NCI-H1092 treated with DMSO at 0.1 percent for 48 hours (cell line): ENCODE results near the gene CDK11A.
"Not testable (repeated sequence)": the region's sequence is repeated elsewhere in the genome, so short reads cannot be mapped to it uniquely, and the experiment has no call there.

Source experiments
- DNase-seq: peaks from one replicate; lab custom pipeline; 2025; lab: John Stamatoyannopoulos, UW

Gene CDK11A

DNA sequence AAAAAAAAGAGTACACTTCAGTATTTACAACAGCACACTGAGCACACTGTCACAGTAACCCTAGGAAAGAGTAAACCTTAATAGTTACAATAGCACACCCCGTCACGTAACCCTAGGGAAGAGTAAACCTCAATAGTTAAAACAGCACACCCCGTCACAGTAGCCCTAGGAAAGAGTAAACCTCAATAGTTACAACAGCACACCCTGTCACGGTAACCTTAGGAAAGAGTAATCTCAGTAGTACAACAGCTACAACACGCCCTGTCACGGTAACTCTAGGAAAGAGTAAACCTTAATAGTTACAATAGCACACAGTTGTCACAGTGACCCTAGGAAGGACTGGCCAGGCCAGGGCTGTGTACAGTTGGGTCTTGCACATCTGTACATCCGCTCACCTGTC lies 3.0 kb downstream of the CDK11A start:
- no peak for DNase-seq

- not testable (repeated sequence) for DNase-seq
Observed at GRCh38 chr1:1715109-1715883, 8.9 kb downstream of the CDK11A start.

DNA sequence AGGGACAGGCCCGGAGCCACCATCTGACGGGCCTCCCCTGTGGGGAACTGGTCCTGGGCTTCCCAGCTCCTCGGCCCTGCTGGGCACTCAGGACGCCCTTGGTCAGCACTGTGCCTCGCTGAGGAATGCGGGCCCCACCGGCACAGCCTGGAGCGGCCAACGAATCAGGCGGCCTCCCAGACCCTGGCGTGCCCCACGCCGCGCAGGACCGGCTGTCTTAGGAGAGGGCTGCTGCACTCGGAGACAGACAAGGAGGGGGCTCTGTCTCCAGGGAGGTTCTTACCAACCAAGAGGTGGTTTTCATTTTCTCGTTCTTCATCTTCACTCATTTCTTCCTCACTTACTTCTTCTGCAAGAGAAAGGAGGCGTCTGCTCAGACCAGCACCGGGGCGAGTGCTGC lies 16.3 kb downstream of the CDK11A start:
- DNase-seq = not testable (repeated sequence)

GRCh38 chr1:1707241-1707640 lies 16.9 kb downstream of the CDK11A start:
- DNase-seq = not testable (repeated sequence)

DNA sequence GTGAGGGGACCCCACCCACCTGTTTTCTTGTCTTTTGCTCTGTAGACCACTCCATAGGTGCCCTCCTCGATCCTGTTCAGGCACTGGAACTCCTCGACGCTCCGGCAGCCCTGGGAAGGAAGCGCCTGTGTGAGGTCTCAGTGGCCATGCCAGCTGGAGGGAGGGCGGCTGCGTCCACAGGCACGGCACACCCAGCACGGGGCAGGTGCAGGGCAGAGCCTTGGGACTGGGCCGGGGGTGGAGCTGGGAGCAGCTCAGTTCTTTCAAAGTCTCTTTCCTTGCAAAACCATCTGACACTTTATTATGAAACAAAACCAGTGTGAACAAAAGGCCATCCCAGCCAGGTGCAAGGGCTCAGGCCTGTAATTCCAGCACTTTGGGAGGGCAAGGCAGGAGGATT lies 18.5 kb downstream of the CDK11A start:
- not testable (repeated sequence) for DNase-seq

DNA sequence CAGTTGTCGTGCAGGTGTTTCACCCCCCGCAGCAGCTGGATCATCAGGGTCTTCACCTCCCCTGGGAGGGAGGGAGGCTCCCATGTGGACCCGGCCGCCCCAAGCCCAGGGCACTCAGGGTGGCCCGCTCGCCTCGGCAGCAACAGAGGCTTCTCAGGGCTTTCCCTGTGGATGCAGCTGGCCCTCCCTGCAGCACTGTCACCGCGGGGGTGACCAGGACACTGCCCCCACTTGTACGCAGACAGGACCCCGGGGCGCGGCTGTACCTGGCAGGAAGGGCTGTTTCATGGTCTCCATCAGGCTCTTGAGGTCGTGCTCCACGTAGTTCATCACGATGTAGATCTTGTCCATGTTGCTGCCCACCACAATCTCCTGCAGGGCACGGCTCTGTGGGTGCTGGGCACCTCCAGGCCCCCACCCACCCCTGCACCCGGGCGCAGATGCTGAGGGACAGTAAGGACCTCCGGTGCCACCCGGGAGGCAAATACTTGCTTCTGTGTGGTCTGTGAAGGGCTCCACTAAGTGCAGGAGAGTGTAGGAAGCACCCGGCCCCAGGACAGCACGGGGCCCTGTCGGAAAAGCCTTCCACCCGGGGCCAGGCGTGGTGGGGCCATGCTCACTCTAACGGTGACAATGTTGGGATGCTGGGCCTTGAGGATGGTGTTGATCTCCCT lies 19.7 kb downstream of the CDK11A start:
- DNase-seq = not testable (repeated sequence)

DNA sequence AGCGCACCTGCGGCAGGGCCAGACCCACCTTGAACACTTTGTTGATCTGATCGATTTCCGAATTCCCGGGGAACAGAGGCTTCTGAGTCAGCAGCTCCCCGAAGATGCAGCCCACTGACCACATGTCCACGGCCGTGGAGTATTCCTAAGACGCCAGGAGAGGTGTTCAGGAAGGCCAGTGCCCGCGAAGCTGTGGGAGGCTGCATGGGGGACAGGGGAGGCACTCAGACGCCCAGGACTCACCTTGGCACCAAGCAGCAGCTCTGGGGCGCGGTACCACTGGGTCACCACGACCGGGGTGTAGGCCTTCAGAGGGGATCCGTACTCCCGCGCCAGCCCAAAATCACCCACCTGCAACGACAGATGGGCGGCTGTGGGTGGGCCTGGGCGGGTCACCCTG lies 20.4 kb downstream of the CDK11A start:
- DNase-seq = no peak

DNA sequence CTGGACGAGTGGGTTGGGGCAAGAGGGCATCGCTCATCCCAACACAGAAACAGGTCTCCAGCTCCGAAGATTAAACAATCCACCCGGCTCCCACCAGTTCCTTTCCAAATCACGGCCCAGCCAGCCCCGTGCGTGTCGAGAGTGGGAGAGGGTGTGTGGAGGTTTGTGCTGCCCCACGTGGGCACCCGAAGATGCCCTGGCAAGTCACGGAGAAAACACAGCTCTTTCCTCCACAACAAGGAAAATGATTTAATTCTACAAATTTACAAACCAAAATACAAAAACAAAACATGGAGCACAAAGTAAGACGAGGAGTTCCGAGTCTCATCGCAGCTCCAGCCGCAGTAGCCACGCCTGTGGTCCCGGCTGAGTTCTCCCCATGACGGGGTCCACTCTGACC lies 21.7 kb downstream of the CDK11A start:
- DNase-seq = not testable (repeated sequence)

GRCh38 chr1:1700557-1700956 lies 23.6 kb downstream of the CDK11A start:
- not testable (repeated sequence) for DNase-seq

DNA sequence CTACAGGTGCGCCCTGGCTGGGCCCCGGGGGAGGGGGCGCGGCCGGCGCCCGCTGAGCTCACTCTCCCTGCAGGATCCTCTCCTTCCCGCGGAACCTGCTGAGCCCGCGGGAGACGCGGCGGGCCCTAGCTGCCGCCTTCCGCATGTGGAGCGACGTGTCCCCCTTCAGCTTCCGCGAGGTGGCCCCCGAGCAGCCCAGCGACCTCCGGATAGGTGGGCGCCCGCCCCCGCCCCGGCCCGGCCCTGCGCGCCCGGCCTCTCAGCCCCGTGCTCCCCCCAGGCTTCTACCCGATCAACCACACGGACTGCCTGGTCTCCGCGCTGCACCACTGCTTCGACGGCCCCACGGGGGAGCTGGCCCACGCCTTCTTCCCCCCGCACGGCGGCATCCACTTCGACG lies 24.1 kb downstream of the CDK11A start:
- DNase-seq = not testable (repeated sequence)

DNA sequence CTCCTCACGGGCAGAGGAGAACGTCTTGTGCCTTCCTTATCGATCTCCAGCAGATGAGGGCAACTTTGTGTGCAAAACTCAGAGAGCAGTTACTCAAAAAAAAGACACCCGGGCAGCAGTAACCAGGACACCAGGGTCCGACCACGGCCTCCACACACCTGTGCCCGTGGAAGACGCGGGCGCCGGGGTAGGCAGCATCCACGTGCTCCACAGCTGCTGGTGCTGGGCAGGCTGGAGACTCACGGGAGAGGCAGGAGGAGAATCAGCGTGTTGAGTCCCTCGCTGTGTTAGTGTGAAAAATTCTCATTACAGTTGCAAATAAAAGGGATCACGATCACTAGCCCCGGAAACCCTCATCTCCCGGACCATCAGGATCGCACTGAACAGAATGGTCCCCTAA lies 25.1 kb downstream of the CDK11A start:
- not testable (repeated sequence) for DNase-seq

DNA sequence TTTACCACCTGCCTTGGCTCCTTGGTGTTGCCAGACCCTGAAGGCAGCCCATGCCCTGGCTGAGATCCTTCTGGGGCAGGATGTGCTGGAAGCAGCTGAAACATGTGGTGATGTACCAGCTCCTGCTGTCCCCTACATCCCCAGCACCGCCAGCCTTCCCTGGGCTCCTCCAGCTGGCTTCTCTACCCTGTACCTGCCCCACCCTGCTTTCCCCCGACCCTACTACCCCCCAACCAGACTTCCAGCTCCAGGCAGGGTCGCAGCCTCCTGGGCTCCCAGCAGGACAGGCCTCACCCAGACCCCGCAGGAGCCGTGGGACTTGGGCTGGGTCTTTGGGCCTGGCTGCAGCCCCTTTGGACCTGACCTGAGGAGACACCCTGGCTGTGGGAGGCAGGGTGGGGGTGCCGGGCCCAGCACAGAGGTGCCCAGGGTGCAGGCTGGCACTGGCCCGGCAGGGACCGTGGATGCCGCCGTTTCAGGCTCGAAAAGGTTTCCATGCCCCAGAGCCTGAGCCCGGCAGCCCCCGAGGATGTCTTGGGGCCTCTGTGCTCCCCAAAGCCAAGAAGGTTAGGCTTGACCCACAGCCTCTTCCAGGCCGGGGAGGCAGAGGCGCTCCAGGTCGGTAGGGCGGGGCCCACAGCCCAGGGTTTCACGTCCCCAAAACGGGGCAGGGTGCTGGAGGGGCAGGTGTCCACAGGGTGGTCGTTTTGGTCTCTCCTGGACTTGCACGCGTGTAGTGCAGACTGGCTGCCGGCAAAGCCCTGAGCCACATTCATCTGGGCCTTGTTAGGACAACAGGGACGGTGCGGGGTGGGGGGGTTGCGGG lies 26.6 kb downstream of the CDK11A start:
- not testable (repeated sequence) for DNase-seq

DNA sequence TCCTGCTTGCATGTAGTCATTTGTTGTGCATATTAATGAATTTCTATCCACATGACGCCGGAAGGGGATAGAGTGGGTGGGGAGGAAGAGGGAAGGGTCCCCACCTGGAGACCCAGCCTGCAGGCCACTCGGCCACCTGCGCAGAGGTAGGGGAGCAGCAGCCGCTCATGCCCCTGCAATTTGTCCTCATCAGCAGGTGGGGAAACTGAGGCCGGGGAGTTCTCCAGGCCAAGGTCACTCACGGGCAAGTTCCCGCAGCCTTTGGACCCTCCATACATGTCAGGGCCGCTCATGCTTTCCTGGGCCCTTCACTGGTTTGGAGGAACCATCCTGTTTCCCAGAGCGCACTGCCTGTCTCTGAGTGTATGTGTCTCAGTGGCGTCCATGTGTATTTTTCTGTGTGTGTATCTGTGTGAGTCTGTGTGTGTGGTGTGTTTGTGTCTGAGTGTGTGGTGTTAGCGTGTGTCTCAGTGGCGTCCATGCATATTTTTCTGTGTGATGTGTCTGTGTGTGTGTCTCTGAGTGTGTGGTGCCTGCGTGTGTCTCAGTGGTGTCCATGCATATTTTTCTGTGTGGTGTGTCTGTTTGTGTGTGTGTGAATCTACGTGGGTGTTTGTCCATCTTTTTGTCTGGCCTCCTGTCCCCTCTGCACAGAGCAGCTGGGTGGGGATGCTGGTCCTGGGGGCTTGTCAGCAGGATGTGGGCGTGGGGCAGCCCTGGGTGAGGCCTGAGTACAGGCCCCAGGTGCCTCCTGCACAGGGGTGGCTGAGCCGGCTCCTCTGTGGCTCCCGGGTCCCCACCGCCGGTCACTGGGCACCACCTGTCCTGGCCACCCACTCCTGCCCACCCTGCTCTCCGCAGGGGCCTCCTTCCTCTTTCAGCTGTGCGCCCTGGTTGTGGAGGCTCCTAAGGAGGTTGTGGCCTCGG lies 27.5 kb downstream of the CDK11A start:
- DNase-seq = not testable (repeated sequence)

DNA sequence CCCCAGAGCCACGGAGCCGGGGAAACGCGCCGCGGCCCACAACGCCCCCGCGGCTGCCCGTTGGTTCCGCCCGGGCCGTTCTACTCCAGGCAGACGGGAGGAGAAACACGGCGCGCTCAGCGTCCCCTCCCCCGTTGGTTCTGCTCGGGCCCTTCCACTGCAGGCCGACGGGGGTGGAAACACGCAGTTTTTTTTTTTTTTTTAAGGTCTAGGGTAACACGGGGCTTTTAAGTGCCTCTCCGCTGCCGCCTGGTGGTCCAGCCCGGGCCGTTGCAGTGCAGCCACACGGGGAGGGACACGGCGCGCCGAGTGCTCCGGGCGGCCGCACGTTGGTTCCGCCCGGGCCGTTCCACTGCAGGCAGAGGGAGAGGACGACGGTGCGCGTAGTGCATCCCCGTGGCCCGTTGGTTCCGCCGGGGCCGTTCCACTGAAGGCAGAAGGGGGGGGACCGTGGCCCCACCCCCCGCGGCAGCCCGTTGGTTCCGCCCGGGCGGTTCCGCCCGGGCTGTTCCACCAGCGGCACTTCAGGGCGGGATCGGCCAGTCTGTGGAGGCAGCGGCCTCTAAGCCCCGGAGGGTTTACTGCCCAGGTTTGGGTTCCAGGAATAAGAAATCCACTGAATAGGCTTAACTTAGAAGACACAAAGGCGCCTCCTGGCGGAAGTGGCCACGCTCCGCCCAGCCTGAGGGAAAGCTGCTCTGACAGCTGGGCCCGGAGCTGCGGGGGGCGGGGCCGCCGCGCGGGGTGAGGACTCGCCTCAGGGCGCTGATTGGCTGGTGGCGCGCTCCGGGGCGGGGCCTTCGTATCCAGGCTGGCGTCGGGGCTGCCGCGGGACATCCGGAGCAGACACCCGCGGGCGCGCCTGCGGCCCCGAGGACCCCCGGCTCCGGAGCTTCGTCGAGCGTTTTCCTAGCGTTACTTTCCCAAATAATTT lies 31.2 kb downstream of the CDK11A start, which contains the start of gene SLC35E2B:
TSS of gene SLC35E2B (minus strand) at position 82 of the 934 bp plus-strand sequence. CDS start 16,096 bp downstream, outside the sequence.
- DNase-seq = peak; percentile 46

GRCh38 chr1:1692324-1692713 lies 31.8 kb downstream of the CDK11A start:
- peak; percentile 28 for DNase-seq

DNA sequence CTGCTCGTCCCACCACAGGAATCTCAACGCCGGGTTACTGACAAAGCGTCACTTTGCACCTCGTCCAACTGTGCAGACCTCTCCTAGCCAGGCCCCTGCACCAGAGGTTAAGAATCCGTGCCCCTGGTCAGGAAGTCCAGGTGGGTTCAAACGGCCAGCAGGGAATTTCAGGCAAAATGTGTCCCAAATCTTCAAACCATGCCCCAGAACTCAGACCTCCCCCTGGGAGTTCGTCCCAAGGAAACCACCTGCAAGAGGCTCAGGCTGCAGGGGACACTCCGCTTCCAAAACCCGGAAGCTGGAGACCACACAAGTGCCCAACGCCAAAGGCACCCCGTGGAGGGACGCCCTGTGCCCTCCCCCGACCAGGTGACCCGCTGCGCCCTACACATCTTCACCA lies 32.7 kb downstream of the CDK11A start:
- DNase-seq = not testable (repeated sequence)

DNA sequence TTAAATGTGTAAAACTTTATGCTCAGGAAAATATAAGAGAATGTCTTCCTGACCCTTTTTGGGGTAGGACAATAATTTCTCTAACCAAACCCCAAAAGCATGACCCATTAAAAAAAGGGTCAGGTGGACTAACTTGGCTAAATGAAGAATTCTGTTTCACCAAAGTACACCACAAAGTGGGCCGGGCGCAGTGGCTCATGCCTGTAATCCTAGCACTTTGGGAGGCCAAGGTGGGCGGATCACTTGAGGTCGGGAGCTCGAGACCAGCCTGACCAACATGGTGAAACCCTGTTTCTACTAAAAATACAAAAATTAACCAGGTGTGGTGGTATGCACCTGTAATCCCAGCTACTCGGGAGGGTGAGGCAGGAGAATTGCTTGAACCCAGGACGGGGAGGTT lies 34.6 kb downstream of the CDK11A start:
- DNase-seq = not testable (repeated sequence)

GRCh38 chr1:1687846-1688245 lies 36.3 kb downstream of the CDK11A start:
- no peak for DNase-seq

- no peak for DNase-seq
Observed at GRCh38 chr1:1684031-1684681, 40.0 kb downstream of the CDK11A start.
